Myometrial cell (primary cell): Measurements from ENCODE around the gene PKD2L2. TPM values are rescaled to one million over a fixed set of nuclear protein-coding genes. Genes with fewer than 3 reads are reported as not detected.

ENCODE experiments used
- total RNA-seq: library from RNA; depleted of rRNA; stranded (reverse); fragments of >200 nt; gene quantifications from 2 replicates; pipeline ENCODE4 v1.2.3, GENCODE V29; 2015

Gene PKD2L2
- total RNA-seq = not detected in 2 replicates

GRCh38 chr5:137888863-137889759 is at the start of gene PKD2L2:
PKD2L2 (plus strand) TSS chr5:137889457; CDS start chr5:137889492, 35 bp downstream.

GRCh38 chr5:137867664-137868063 is 21.6 kb upstream of the PKD2L2 start, which contains the start of gene MYOT:
MYOT (plus strand) TSS chr5:137867860; CDS start chr5:137870652, 2,792 bp downstream.

Other genes starting within 250 kb of the PKD2L2 start
- gene KLHL3, start 153.4 kb upstream of the PKD2L2 start, total RNA-seq = 1.4 and 3.2 TPM in 2 replicates
- gene HNRNPA0, start 135.1 kb upstream of the PKD2L2 start, total RNA-seq = 5.8 and 7.5 TPM in 2 replicates
- not detected in 2 replicates for gene MYOT, start 21.6 kb upstream of the PKD2L2 start, total RNA-seq
- gene FAM13B, start 143.6 kb downstream of the PKD2L2 start, total RNA-seq = 2.7 and 2.9 TPM in 2 replicates
- not detected in 2 replicates for gene WNT8A, start 194.6 kb downstream of the PKD2L2 start, total RNA-seq
- gene NME5, start 250.0 kb downstream of the PKD2L2 start, total RNA-seq = 0.86 and 2.5 TPM in 2 replicates